Measurements from ENCODE around the gene PHLDB1. TPM values are rescaled to one million over a fixed set of nuclear protein-coding genes. Genes with fewer than 3 reads are reported as not detected.

The PHLDB1 gene
- polyA plus RNA-seq, 1 of the 3 experiments (the other 2 are of a cell fraction) = 89.4 TPM

DNA sequence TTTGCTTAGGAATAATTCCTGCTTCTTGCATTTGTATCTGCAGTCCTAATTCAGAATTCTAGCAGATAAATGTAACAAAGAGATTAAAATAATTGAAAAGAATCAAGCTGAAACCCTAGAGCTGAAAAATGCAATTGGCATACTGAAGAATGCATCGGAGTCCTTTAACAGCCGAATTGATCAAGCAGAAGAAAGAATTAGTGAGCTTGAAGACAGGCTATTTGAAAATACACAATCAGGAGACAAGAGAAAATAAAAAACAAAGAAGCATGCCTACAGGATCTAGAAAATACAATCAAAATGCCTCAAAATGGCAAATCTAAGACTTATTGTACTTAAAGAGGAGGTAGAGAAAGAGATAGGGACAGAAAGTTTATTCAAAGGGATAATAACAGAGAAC, 63.8 kb downstream of the PHLDB1 start:
- 57% methylated on average over 2 of the region's 2 CpGs for WGBS (ENCODE audit: low lambda C conversion rate)
- Histone ChIP-seq H3K9me3 (no peaks in the 10 kb centered on the region), H3K4me1 (ENCODE audit: control insufficient read depth in 1 of 2, insufficient read depth in 2 of 2, low read depth in 1 of 2, low read length in 1 of 2) (peaks cover 0 to 4% of the 10 kb centered on the region in 2 experiments; a peak in 1 of 4 replicates), H4K20me1 (ENCODE audit: insufficient read depth) (no peaks in the 10 kb centered on the region), H3K4me2 (no peak overlapping the region), H3K79me2 (ENCODE audit: insufficient read depth) (no peaks in the 10 kb centered on the region), H2AFZ (ENCODE audit: low read depth) (no peak overlapping the region), H3F3A (replicated peaks; ENCODE audit: insufficient read depth) (peaks cover 14% of the 10 kb centered on the region), H3K27ac (ENCODE audit: low read depth in 2 of 2, low read length in 1 of 2) (no peak overlapping the region), H3K27me3 (ENCODE audit: insufficient read depth) (no peaks in the 10 kb centered on the region), H3K4me3 (ENCODE audit: low read depth in 2 of 2, low read length in 1 of 2) (no peak overlapping the region), H3K36me3 (replicated peaks in 1 of 2; ENCODE audit: control insufficient read depth in 1 of 2, insufficient read depth in 2 of 2, low read length in 1 of 2) (no peaks in the 10 kb centered on the region), H3K9me2 (no peaks in the 10 kb centered on the region), H3K9ac (no peak overlapping the region)
- DNase-seq = no peak
- TF ChIP-seq SMC3 (IDR thresholded peaks at IDR 0.05; ENCODE audit: low read depth, low read length) (no peak), NRF1 (IDR thresholded peaks at IDR 0.05; ENCODE audit: low read depth, low read length) (no peak)
- TF ChIP-seq, protein P1, sequence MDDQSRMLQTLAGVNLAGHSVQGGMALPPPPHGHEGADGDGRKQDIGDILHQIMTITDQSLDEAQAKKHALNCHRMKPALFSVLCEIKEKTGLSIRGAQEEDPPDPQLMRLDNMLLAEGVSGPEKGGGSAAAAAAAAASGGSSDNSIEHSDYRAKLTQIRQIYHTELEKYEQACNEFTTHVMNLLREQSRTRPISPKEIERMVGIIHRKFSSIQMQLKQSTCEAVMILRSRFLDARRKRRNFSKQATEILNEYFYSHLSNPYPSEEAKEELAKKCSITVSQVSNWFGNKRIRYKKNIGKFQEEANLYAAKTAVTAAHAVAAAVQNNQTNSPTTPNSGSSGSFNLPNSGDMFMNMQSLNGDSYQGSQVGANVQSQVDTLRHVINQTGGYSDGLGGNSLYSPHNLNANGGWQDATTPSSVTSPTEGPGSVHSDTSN (IDR thresholded peaks at IDR 0.05) = no peak
- CTCF ChIA-PET = interaction anchor here (0.9 to 4.7 kb wide), 3 partner anchors 11 to 19 kb away, joined by 3 to 30 read pairs (median 10); no protein-coding TSS in a partner anchor
- POLR2A ChIA-PET = no interaction called here

DNA sequence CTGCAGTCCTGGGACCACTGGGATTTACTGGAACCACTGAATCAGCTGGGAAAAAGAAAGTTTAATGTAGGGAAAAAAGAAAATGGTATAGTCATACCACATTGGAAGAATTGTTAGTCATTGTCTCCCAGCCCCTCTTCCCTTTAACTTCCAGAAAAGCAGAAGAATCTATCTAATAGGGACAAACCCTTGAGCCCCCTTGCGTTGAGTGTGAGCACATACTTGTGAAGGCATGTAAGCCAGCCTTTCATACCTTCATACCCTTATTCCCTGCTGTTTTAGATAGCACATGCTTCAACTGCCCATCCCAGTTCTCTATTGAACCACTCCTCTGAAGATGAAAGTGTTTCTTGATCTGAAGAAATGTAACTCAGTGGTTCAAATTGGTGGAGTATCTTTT, 65.4 kb downstream of the PHLDB1 start:
- Histone ChIP-seq H3K9me2 (no peaks in the 10 kb centered on the region), H3K4me3 (ENCODE audit: low read depth in 2 of 2, low read length in 1 of 2) (no peak overlapping the region), H3K27me3 (ENCODE audit: insufficient read depth) (no peaks in the 10 kb centered on the region), H2AFZ (ENCODE audit: low read depth) (no peak overlapping the region), H3K4me2 (no peak overlapping the region), H3K79me2 (ENCODE audit: insufficient read depth) (no peaks in the 10 kb centered on the region), H3F3A (replicated peaks; ENCODE audit: insufficient read depth) (peaks cover 14% of the 10 kb centered on the region), H3K9ac (no peak overlapping the region), H3K4me1 (ENCODE audit: control insufficient read depth in 1 of 2, insufficient read depth in 2 of 2, low read depth in 1 of 2, low read length in 1 of 2) (peaks cover 0 to 4% of the 10 kb centered on the region in 2 experiments; a peak in 1 of 4 replicates), H4K20me1 (ENCODE audit: insufficient read depth) (no peaks in the 10 kb centered on the region), H3K27ac (ENCODE audit: low read depth in 2 of 2, low read length in 1 of 2) (no peak overlapping the region), H3K9me3 (no peaks in the 10 kb centered on the region), H3K36me3 (replicated peaks in 1 of 2; ENCODE audit: control insufficient read depth in 1 of 2, insufficient read depth in 2 of 2, low read length in 1 of 2) (no peaks in the 10 kb centered on the region)
- 69% methylated on average over 1 of the region's 1 CpG for WGBS (ENCODE audit: low lambda C conversion rate)
- DNase-seq = no peak
- ChIA-PET CTCF (interaction anchor here (0.7 to 4.7 kb wide), 3 partner anchors 12 to 515 kb away, joined by 3 to 30 read pairs (median 11); no protein-coding TSS in a partner anchor), POLR2A (no interaction called here)
- no peak for TF ChIP-seq CHD2 (IDR thresholded peaks at IDR 0.05; ENCODE audit: low read length, partially characterized antibody)
- TF ChIP-seq, protein P2, sequence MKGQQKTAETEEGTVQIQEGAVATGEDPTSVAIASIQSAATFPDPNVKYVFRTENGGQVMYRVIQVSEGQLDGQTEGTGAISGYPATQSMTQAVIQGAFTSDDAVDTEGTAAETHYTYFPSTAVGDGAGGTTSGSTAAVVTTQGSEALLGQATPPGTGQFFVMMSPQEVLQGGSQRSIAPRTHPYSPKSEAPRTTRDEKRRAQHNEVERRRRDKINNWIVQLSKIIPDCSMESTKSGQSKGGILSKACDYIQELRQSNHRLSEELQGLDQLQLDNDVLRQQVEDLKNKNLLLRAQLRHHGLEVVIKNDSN (IDR thresholded peaks at IDR 0.05; ENCODE audit: borderline replicate concordance, low read depth) = no peak

DNA sequence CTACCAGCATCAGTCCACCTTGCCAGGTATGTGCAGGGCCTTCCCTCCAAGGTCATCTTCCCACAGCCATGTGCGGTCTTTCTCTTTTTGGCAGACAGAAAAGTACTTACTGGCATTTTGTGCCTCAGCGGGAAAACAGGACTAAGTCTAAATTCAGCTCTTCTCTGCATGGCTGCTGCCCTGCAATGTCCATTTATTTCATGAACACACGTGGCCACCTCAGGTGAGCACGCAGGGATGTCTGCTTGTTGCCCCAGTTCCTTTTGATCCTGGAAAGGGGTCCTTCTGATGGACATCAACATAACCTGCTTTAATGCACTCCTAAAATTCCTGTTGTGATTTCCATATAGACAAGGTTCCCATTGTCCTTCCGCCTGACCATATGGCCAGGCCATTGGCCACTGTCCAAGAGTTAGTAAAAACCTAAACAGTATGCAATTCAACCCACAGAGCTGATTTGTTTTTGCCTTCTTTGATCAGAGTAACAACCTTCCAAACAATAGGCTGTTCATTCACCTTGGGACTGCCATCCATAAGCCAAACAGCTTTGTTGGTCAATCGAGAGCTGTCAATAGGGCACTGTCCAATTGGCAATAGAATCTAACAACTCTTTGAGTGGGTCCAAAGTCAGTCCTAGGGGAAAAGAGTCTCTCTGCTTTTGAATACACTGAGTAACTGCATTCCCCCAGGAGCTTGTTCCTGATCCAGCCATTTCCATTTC, 66.1 kb downstream of the PHLDB1 start:
- Histone ChIP-seq H3K9ac (no peak overlapping the region), H3K27me3 (ENCODE audit: insufficient read depth) (no peaks in the 10 kb centered on the region), H3K4me3 (ENCODE audit: low read depth in 2 of 2, low read length in 1 of 2) (no peak overlapping the region), H4K20me1 (ENCODE audit: insufficient read depth) (no peaks in the 10 kb centered on the region), H3K79me2 (ENCODE audit: insufficient read depth) (no peaks in the 10 kb centered on the region), H3K36me3 (replicated peaks in 1 of 2; ENCODE audit: control insufficient read depth in 1 of 2, insufficient read depth in 2 of 2, low read length in 1 of 2) (no peaks in the 10 kb centered on the region), H3K4me1 (ENCODE audit: control insufficient read depth in 1 of 2, insufficient read depth in 2 of 2, low read depth in 1 of 2, low read length in 1 of 2) (peaks cover 0 to 4% of the 10 kb centered on the region in 2 experiments; a peak in 1 of 4 replicates), H3F3A (replicated peaks; ENCODE audit: insufficient read depth) (peaks cover 14% of the 10 kb centered on the region), H2AFZ (ENCODE audit: low read depth) (no peak overlapping the region), H3K4me2 (no peak overlapping the region), H3K9me3 (no peaks in the 10 kb centered on the region), H3K27ac (ENCODE audit: low read depth in 2 of 2, low read length in 1 of 2) (no peak overlapping the region), H3K9me2 (no peaks in the 10 kb centered on the region)
- ChIA-PET CTCF (interaction anchor here (0.8 to 4.7 kb wide), 3 partner anchors 12 to 16 kb away, joined by 4 to 30 read pairs (median 11); no protein-coding TSS in a partner anchor), POLR2A (no interaction called here)
- TF ChIP-seq, protein P3, sequence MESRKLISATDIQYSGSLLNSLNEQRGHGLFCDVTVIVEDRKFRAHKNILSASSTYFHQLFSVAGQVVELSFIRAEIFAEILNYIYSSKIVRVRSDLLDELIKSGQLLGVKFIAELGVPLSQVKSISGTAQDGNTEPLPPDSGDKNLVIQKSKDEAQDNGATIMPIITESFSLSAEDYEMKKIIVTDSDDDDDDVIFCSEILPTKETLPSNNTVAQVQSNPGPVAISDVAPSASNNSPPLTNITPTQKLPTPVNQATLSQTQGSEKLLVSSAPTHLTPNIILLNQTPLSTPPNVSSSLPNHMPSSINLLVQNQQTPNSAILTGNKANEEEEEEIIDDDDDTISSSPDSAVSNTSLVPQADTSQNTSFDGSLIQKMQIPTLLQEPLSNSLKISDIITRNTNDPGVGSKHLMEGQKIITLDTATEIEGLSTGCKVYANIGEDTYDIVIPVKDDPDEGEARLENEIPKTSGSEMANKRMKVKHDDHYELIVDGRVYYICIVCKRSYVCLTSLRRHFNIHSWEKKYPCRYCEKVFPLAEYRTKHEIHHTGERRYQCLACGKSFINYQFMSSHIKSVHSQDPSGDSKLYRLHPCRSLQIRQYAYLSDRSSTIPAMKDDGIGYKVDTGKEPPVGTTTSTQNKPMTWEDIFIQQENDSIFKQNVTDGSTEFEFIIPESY (IDR thresholded peaks at IDR 0.05; ENCODE audit: borderline replicate concordance, low read depth) = no peak
- no peak for DNase-seq
- 62% methylated on average over 6 of the region's 6 CpGs for WGBS (ENCODE audit: low lambda C conversion rate)

Data from SK-N-SH (cell line).